Stimulated activated CD8-positive, alpha-beta memory T cell treated with anti-CD3 and anti-CD28 coated beads, Interleukin-15, amount 100 ng/mL, for 1 hour (primary cell): ENCODE measurements around the gene GNAI3.
A peak's percentile ranks its signal among the peaks of the same experiment; 100 is the strongest.
"Not testable (repeated sequence)": the region's sequence is repeated elsewhere in the genome, so short reads cannot be mapped to it uniquely, and the experiment has no call there.

Experiments
- DNase-seq: peaks from one replicate; pipeline ENCODE4 v3.0.0-alpha.2; 2020; ENCODE audit warnings: low read depth

Gene GNAI3

GRCh38 chr1:109637446-109637845, 89.0 kb downstream of the GNAI3 start:
- no peak for DNase-seq

GRCh38 chr1:109639063-109639840, 90.8 kb downstream of the GNAI3 start:
- no peak for DNase-seq

GRCh38 chr1:109639841-109640184, 91.4 kb downstream of the GNAI3 start:
- no peak for DNase-seq

GRCh38 chr1:109640285-109640865, 92.0 kb downstream of the GNAI3 start:
- DNase-seq = peak; percentile 93

DNA sequence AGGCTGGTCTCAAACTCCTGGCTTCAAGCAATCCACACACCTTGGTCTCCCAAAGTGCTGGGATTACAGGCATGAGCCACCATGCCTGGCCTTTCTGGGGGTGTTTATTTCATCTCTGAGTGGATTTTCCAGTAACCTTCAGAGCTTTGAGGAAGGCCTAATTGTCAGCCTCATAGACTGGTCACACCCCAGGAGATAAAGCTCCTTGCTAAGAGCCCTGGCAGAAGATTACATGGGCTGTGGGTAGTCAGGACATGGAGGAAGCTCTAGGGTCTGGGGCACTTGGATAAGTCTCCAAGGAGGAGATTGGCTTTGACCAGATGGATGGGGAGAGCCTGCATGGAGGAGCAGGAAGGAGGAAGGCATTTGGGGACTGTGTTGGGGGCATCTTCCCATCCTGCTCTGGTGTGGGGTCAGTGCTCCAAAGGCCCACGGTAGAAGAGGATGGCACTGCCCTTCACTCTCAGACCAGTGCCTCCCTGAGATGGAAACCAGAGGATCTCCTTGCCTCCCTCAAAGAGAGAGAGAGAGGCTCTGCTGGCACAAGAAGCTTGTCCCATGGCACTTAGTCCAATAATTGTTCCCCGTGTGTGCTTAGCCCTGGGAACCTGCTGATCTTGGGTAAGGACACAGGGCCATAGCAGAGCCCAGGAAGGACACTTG, 92.8 kb downstream of the GNAI3 start:
- no peak for DNase-seq

DNA sequence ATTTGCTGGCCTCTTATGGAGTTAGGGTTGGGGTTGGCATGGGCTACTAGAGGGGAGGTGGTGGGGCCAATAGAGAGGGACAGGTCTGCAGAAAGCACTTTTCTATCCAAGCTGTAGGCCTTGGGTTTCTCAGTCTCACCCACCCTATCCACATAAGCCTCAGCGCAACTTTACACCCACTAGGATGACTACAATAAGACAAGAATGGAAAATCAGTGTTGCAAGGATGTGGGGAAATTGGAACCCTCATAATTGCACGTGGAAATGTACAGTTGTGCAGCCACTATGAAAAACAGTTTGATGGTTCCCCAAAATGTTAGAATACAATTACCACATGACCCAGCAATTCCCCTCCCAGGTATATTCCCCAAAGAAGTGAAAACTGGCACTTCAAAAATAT, 93.4 kb downstream of the GNAI3 start:
- no peak for DNase-seq

GRCh38 chr1:109642626-109643025, 94.2 kb downstream of the GNAI3 start:
- DNase-seq = no peak

DNA sequence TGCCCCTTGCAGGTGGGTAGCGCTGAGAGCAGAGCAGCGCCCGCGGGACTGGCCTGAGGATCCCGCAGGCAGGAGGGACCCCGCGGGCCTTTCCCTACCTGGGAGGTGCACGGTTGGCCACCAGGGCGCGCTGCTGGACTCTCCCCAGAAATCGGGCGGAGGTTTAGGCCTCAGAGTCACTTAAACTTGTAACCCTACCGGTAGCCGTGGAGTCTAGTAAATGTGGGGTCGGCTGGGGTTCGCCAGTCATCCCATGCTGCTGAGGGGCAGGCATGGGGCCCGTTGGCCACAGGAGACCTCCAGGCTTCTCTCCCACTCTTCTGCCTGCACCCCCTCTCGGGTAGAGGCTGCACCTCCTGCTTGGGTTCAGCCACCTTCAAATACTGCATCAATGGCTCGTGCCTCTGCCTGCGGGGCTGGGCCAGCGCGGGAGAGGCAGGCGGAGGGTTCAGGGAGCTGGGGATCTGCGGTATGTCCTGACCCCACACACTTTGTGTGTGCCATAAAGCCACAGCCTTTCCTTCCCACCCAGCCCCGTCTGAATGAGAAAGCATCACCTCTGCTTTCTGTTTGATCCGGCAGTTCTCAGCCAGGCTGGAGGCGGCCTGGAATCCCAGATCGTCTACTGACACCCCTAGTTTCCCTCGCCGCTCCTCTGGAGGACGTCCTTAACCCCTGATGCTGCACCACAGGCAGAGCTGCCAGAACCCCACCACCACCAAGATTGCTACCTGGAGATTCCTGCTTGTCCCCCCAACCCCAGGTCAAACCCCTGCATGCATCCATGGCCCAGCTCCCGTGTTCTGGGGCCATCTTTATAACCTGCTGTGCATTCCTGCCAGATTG, 95.2 kb downstream of the GNAI3 start:
- DNase-seq = peak; percentile 82

DNA sequence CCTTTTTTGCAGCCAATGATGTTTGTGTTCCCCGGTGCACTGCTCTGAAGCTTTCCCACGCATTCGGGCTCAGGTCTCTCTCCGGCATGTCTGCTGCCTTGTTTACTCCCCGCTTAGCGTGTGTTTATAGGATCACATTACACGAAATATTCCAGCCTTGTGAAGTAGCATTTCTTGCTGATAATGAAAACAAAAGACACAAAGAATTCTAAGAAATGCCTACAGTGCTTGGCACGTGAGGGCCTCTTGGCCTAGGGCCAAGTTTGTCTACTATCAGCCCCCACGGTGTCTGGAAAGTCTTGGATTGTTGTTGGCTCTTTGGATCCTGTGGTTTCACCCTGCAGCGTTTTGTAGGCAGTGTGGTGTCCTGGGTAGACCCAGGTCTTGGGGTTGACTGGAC, 96.3 kb downstream of the GNAI3 start:
- no peak for DNase-seq

DNA sequence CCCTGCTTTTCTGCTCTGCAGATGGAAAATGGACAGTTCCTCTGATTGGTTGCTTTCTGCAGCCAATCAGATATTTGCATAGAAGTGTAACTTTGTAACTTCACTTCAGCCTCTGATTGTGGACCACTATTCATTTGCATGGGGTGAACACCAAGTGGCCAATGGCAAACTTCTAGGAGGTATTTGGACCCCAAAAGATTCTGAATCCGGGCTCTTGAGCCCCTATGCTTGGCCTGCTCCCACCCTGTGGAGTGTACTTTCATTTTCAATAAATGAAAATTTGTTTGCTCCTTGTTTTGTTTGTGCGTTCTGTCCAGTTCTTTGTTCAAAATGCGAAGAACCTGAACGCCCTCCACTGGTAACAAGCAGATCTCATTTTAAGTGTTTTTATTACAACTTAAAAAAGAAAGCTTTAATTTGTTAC, 101.1 kb downstream of the GNAI3 start:
- no peak for DNase-seq

GRCh38 chr1:109650609-109651008, 102.2 kb downstream of the GNAI3 start:
- no peak for DNase-seq

DNA sequence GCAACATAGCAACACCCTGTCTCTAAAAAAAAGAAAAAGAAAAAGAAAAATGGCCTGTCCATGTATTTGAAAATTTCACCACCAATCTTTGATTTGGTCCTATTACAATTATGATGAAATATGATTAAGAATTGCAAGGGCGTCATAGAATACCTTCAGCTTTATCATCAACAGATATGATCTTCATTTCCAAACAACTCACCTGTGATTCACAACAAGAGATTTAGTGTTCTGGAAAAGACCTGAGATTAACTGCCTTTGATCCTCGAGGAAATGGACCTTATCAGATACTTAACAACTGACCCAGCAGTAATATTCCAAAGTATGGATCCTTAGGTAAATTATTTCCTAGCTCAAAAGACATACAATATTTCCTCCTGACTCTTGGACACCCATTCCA, 104.0 kb downstream of the GNAI3 start:
- DNase-seq = no peak

DNA sequence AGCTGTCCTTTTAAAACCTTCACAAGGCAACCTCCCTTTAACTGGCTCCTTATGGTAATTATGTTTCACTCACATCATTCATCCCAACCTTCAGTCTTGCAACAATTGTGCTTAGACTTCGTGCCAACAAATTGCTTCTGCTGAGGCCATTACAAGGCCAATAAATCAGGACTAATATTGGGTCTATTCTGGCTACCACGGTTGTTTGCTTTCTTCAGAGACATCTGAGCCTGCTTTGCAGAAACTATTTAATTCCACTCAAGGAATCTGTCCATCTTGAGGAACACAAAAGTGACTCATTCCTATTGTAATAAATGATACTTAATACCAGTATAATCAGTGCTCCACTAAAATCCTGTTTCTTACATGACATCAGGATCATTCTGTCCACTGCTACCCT, 104.9 kb downstream of the GNAI3 start:
- no peak for DNase-seq

DNA sequence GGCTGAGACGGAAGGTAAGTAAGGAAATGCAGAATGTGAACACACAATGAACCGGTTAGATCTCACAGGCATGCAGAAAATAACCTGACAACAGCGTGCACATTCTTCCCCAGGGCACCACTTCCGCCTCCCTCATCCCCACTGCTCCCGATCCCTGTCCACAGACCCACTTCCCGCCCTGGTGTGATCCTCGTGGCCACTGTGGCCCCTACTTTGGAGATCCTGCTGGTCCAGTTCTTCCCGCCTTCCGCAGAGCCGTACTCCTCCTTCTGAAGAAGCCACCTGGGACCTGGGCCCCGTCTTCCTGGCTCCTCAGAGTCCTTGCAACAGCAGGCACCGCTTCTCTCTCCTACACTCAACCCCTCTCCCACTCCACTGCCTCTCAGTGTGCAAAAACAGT, 106.1 kb downstream of the GNAI3 start:
- DNase-seq = no peak

- DNase-seq = peak; percentile 32
These were observed 107.5 kb downstream of the GNAI3 start, which contains the start of gene GSTM4 for GRCh38 chr1:109655615-109656519. Gene GSTM4, plus strand, starts transcription at chr1:109656099. Its CDS starts 291 bp downstream, at chr1:109656390.

GRCh38 chr1:109657395-109657794, 109.0 kb downstream of the GNAI3 start:
- DNase-seq = no peak

DNA sequence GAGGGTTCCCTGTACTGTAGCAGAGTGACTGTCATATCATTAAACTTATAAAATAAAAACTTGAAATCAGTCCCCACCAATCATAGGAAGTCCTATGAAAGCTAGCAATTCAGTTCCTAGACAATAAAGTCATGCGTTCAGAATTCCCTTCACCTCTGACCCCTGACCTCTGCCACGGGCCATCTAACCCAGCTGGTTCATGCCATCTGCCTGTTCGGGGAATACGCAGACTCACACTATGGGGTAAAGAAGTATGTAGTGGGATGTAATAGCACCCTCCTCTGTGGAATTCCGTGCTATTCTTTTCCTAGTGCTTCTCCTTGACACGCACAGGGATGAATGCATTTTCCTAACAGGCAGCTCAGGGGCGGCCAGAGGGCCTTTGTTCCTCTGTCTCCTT, 109.6 kb downstream of the GNAI3 start:
- DNase-seq = no peak

- DNase-seq = no peak
These were observed 110.2 kb downstream of the GNAI3 start for GRCh38 chr1:109658533-109659042.

DNA sequence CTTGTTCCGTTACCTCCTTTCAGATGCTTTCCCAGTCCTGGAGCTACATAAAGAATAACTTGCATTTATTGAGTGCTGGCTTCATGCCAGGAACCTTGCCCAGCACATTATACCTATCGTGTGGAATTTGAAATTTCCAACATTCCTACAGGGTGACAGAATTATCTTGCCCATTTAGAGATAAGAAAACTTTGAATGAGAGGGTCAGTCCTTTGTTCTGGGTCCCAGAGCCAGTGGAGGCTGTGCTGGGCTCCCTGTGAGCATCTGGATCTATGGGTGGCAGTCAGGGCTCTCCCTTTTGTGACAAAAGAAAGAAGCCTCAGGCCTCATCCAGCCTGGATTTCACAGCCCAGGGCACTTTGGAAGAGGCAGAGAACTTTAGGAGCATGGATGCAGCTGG, 110.7 kb downstream of the GNAI3 start:
- no peak for DNase-seq

DNA sequence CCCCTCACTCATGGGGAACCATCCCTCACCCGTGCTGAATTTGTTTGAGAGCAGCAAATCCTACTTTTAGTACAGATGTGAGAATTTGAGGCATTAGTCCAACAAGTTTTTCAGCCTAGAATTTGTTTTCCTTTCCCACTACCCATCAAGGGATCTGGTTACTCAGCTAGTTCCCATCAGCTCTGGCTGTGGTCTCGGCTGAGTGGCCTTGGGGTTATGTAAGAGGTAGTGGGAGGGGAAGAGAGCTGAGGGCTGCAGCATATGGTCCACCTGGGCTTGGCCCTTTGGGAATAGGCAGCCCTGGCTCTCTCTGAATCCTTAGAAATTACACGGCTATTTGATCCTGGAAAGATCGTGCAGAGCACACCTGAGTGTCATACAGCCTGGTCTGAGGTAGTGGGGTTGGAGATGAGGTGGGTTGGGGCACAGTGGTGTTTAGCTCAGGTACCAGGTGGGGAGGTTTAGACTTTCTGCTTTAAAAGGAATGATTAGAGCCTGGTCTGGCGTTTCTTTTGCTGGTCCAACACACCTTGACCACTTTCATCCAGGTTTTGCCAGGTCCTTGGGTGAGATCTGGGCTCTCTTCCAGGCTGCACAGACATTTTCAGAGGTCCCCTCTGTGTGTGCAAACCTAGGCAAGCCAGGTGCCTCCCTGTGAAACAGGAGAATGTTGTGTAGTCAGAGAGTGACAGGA, 111.7 kb downstream of the GNAI3 start:
- DNase-seq = no peak

DNA sequence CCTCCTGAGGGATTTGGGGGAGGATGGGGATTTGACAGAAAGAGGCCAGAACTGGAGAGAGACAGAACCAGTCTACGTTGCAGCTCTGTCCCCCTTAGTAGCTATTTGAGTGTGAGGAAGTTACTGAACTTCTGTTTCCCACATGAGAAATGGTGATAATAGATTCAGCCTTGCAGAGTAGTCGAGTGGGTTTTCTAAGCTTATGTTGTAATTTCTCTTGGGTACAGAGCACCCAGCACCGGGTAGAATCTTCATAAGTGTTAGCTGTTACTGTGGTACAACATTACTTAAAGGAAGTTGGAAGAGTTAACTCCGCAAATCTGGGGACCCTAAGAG, 112.2 kb downstream of the GNAI3 start:
- not testable (repeated sequence) for DNase-seq
